Activated T-cell treated with anti-CD3 and anti-CD28 coated beads, Interleukin-2, amount 50 U/mL, for 24 hours (primary cell): ENCODE results near the gene CKS1B.

Experiments
- DNase-seq: peaks from one replicate; pipeline ENCODE4 v3.0.0-alpha.2; 2020
- H3K27ac Mint-ChIP-seq: 2 replicates; pipeline ENCODE4 v1.8.0; 2020; ENCODE audit warnings: mild to moderate bottlenecking, mixed read lengths
- H3K27me3 Mint-ChIP-seq: 2 replicates; pipeline ENCODE4 v1.8.0; 2020; ENCODE audit warnings: mixed read lengths
- H3K36me3 Mint-ChIP-seq: 2 replicates; pipeline ENCODE4 v1.8.0; 2020; ENCODE audit warnings: low read depth, mixed read lengths
- H3K4me1 Mint-ChIP-seq: 2 replicates; pipeline ENCODE4 v1.8.0; 2020; ENCODE audit warnings: low read depth, mixed read lengths
- H3K4me3 Mint-ChIP-seq: 2 replicates; pipeline ENCODE4 v1.8.0; 2020; ENCODE audit warnings: mild to moderate bottlenecking, moderate library complexity, mixed read lengths
- H3K9me3 Mint-ChIP-seq: 2 replicates; pipeline ENCODE4 v1.8.0; 2020; ENCODE audit warnings: mixed read lengths

The CKS1B gene

GRCh38 chr1:154941333-154942013 is 33.0 kb upstream of the CKS1B start:
- Mint-ChIP-seq H3K9me3 (no peaks in the 10 kb centered on the region), H3K4me1 (peaks cover 64% of the 10 kb centered on the region), H3K27me3 (no peaks in the 10 kb centered on the region), H3K27ac (peak overlapping the region; percentile 91), H3K4me3 (no peak overlapping the region), H3K36me3 (peaks cover 18% of the 10 kb centered on the region)
- no peak for DNase-seq

- peak; percentile 68 for DNase-seq
- Mint-ChIP-seq H3K27ac (peak overlapping the region; percentile 91), H3K36me3 (peaks cover 31% of the 10 kb centered on the region), H3K27me3 (no peaks in the 10 kb centered on the region), H3K4me3 (peak overlapping the region; percentile 1), H3K9me3 (no peaks in the 10 kb centered on the region), H3K4me1 (peaks cover 52% of the 10 kb centered on the region)
These were observed 30.7 kb upstream of the CKS1B start for GRCh38 chr1:154943649-154944400.

- H3K27ac Mint-ChIP-seq, result peak overlapping the region; percentile 91
- H3K4me3 Mint-ChIP-seq, result no peak overlapping the region
- DNase-seq, result no peak
- H3K4me1 Mint-ChIP-seq, result peaks cover 49% of the 10 kb centered on the region
- no peaks in the 10 kb centered on the region for H3K9me3 Mint-ChIP-seq
- peaks cover 31% of the 10 kb centered on the region for H3K36me3 Mint-ChIP-seq
- H3K27me3 Mint-ChIP-seq, result no peaks in the 10 kb centered on the region
These were observed 29.9 kb upstream of the CKS1B start for GRCh38 chr1:154944401-154945159.

GRCh38 chr1:154945160-154945961 is 29.1 kb upstream of the CKS1B start:
- no peaks in the 10 kb centered on the region for H3K27me3 Mint-ChIP-seq
- H3K36me3 Mint-ChIP-seq, result peaks cover 31% of the 10 kb centered on the region
- no peaks in the 10 kb centered on the region for H3K9me3 Mint-ChIP-seq
- DNase-seq, result no peak
- peaks cover 45% of the 10 kb centered on the region for H3K4me1 Mint-ChIP-seq
- H3K4me3 Mint-ChIP-seq, result no peak overlapping the region
- peak overlapping the region; percentile 12 for H3K27ac Mint-ChIP-seq

- no peak for DNase-seq
- Mint-ChIP-seq H3K36me3 (peaks cover 36% of the 10 kb centered on the region), H3K9me3 (no peaks in the 10 kb centered on the region), H3K27me3 (no peaks in the 10 kb centered on the region), H3K4me3 (no peak overlapping the region), H3K27ac (peak overlapping the region; percentile 71), H3K4me1 (peaks cover 45% of the 10 kb centered on the region)
These were observed 28.3 kb upstream of the CKS1B start for GRCh38 chr1:154945962-154946850.

GRCh38 chr1:154948079-154948478 is 26.4 kb upstream of the CKS1B start:
- no peak for DNase-seq
- Mint-ChIP-seq H3K36me3 (peaks cover 36% of the 10 kb centered on the region), H3K27me3 (no peaks in the 10 kb centered on the region), H3K4me3 (no peak overlapping the region), H3K9me3 (no peaks in the 10 kb centered on the region), H3K4me1 (peaks cover 45% of the 10 kb centered on the region), H3K27ac (peak overlapping the region; percentile 86)

GRCh38 chr1:154951901-154952657 is 22.4 kb upstream of the CKS1B start:
- peaks cover 18% of the 10 kb centered on the region for H3K36me3 Mint-ChIP-seq
- H3K4me1 Mint-ChIP-seq, result peaks cover 73% of the 10 kb centered on the region
- DNase-seq, result peak; percentile 74
- H3K27ac Mint-ChIP-seq, result peak overlapping the region; percentile 96
- H3K4me3 Mint-ChIP-seq, result peak overlapping the region; percentile 76
- no peaks in the 10 kb centered on the region for H3K9me3 Mint-ChIP-seq
- no peaks in the 10 kb centered on the region for H3K27me3 Mint-ChIP-seq

GRCh38 chr1:154952664-154953063 is 21.8 kb upstream of the CKS1B start:
- peak overlapping the region; percentile 96 for H3K27ac Mint-ChIP-seq
- peaks cover 79% of the 10 kb centered on the region for H3K4me1 Mint-ChIP-seq
- DNase-seq, result no peak
- H3K4me3 Mint-ChIP-seq, result peak overlapping the region; percentile 76
- H3K27me3 Mint-ChIP-seq, result no peaks in the 10 kb centered on the region
- no peaks in the 10 kb centered on the region for H3K9me3 Mint-ChIP-seq
- H3K36me3 Mint-ChIP-seq, result peaks cover 19% of the 10 kb centered on the region

GRCh38 chr1:154953611-154954038 is 20.9 kb upstream of the CKS1B start:
- H3K4me3 Mint-ChIP-seq, result peak overlapping the region; percentile 13
- no peaks in the 10 kb centered on the region for H3K9me3 Mint-ChIP-seq
- H3K27ac Mint-ChIP-seq, result peak overlapping the region; percentile 96
- no peak for DNase-seq
- no peaks in the 10 kb centered on the region for H3K27me3 Mint-ChIP-seq
- H3K36me3 Mint-ChIP-seq, result peaks cover 24% of the 10 kb centered on the region
- peaks cover 83% of the 10 kb centered on the region for H3K4me1 Mint-ChIP-seq

GRCh38 chr1:154954541-154954940 is 19.9 kb upstream of the CKS1B start:
- DNase-seq, result no peak
- Mint-ChIP-seq H3K4me3 (peak overlapping the region; percentile 89), H3K9me3 (no peaks in the 10 kb centered on the region), H3K27me3 (no peaks in the 10 kb centered on the region), H3K36me3 (peaks cover 29% of the 10 kb centered on the region), H3K27ac (peak overlapping the region; percentile 96), H3K4me1 (peaks cover 79% of the 10 kb centered on the region)

- peaks cover 34% of the 10 kb centered on the region for H3K36me3 Mint-ChIP-seq
These were observed 19.3 kb upstream of the CKS1B start for GRCh38 chr1:154955039-154955717.

GRCh38 chr1:154955718-154956543 is 18.6 kb upstream of the CKS1B start, which contains the start of gene PBXIP1:
TSS of gene PBXIP1 (minus strand) at chr1:154956099. CDS start at chr1:154953721, 2,378 bp downstream.
- Mint-ChIP-seq H3K4me1 (peaks cover 84% of the 10 kb centered on the region), H3K27me3 (no peaks in the 10 kb centered on the region), H3K4me3 (peak within 1 kb of the TSS; percentile 89), H3K9me3 (no peaks in the 10 kb centered on the region), H3K36me3 (peaks cover 36% of the 10 kb centered on the region), H3K27ac (peak within 1 kb of the TSS; percentile 96)
- DNase-seq, result peak; percentile 77

More at GRCh38 chr1:154955039-154955717, 19.3 kb upstream of the CKS1B start:
- Mint-ChIP-seq H3K9me3 (no peaks in the 10 kb centered on the region), H3K4me1 (peaks cover 84% of the 10 kb centered on the region), H3K27me3 (no peaks in the 10 kb centered on the region), H3K27ac (peak overlapping the region; percentile 96), H3K4me3 (peak overlapping the region; percentile 89)
- DNase-seq, result peak; percentile 71
